ENCODE results near the gene EFNA4.

DNA sequence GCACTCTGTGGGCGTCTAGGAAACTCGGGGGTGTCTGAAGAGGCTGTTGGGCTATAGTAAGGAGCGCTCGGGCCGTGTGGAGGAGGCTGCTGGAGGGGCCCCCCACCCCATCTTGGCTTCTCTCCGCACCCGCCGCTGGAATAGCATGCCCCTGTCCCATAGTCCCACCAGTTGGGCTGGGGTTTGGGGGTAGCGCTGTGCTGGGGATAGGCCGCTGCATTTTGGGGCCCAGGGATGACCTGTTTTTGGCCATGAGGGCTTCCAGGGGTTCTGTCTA is 15.6 kb downstream of the EFNA4 start:
- TF ChIP-seq, protein P1, sequence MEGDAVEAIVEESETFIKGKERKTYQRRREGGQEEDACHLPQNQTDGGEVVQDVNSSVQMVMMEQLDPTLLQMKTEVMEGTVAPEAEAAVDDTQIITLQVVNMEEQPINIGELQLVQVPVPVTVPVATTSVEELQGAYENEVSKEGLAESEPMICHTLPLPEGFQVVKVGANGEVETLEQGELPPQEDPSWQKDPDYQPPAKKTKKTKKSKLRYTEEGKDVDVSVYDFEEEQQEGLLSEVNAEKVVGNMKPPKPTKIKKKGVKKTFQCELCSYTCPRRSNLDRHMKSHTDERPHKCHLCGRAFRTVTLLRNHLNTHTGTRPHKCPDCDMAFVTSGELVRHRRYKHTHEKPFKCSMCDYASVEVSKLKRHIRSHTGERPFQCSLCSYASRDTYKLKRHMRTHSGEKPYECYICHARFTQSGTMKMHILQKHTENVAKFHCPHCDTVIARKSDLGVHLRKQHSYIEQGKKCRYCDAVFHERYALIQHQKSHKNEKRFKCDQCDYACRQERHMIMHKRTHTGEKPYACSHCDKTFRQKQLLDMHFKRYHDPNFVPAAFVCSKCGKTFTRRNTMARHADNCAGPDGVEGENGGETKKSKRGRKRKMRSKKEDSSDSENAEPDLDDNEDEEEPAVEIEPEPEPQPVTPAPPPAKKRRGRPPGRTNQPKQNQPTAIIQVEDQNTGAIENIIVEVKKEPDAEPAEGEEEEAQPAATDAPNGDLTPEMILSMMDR (IDR thresholded peaks at IDR 0.05): no peak
- TF ChIP-seq EZH2 (IDR thresholded peaks at IDR 0.05; ENCODE audit: borderline replicate concordance, insufficient read depth, low read depth, low read length, poor library complexity, severe bottlenecking): no peak
